K562 (cell line): Measurements from ENCODE around the gene CST5.

Experiments used
- CEBPG ChIP-seq, 3 experiments: fragments of 200-800 bp in 1 of 3; sonication (Bioruptor generic) in 1 of 3; sonication (generic) in 1 of 3; formaldehyde crosslinking in 1 of 3; IDR thresholded peaks in 2 of 3; conservative IDR thresholded peaks in 1 of 3; 2 replicates each; pipeline versions ENCODE4 v1.6.1 to v1.8.0; 2016 to 2022; ENCODE audit warnings: missing compliant biosample characterization in 2 of 3, missing genetic modification characterization in 2 of 3, mild to moderate bottlenecking in 1 of 3, missing genetic modification reagents in 1 of 3
- CLOCK ChIP-seq: fragments of 250-450 bp; sonication (Bioruptor Pico); IDR thresholded peaks from 2 replicates; pipeline ENCODE4 v1.4.0; 2020; ENCODE audit warnings: mild to moderate bottlenecking, moderate library complexity, borderline replicate concordance
- CTCF ChIP-seq, 3 experiments: IDR thresholded peaks in 2 of 3; conservative IDR thresholded peaks in 1 of 3; 2 replicates each; pipeline ENCODE4 v1.5.1; 2011 to 2012; ENCODE audit warnings: low read length in 3 of 3, mild to moderate bottlenecking in 3 of 3, control low read depth in 2 of 3, improper control_type of control experiment in 1 of 3, inconsistent platforms in 1 of 3, low read depth in 1 of 3, mixed read lengths in 1 of 3, moderate library complexity in 1 of 3; ENCODE audit not compliant: insufficient read depth in 2 of 3
- HCFC1 ChIP-seq: IDR thresholded peaks from 2 replicates; pipeline ENCODE4 v1.6.1; 2012; ENCODE audit warnings: low read depth, low read length, improper control_type of control experiment
- HMG20B ChIP-seq: fragments of 250-450 bp; sonication (Bioruptor Pico); IDR thresholded peaks from 2 replicates; pipeline ENCODE4 v1.5.0; 2021; ENCODE audit warnings: mild to moderate bottlenecking
- JUN ChIP-seq, 2 experiments: sonication (generic) in 1 of 2; formaldehyde crosslinking in 1 of 2; IDR thresholded peaks; 2 replicates each; pipeline versions ENCODE4 v1.6.1 to v1.8.0; 2012 to 2022; ENCODE audit warnings: borderline replicate concordance in 2 of 2, mild to moderate bottlenecking in 2 of 2, improper control_type of control experiment in 1 of 2, low read depth in 1 of 2, low read length in 1 of 2, missing genetic modification reagents in 1 of 2
- MTA3 ChIP-seq: fragments of 450-650 bp; formaldehyde crosslinking; IDR thresholded peaks from 2 replicates; pipeline ENCODE4 v1.6.1; 2017; ENCODE audit warnings: mild to moderate bottlenecking, borderline replicate concordance
- POLR2A ChIP-seq: fragments of 450-650 bp; conservative IDR thresholded peaks from 2 replicates; pipeline ENCODE4 v1.6.1; 2016
- RFX7 ChIP-seq: fragments of 250-450 bp; sonication (Bioruptor Pico); IDR thresholded peaks from 2 replicates; pipeline ENCODE4 v1.5.1; 2021; ENCODE audit warnings: mild to moderate bottlenecking
- SMC3 ChIP-seq: conservative IDR thresholded peaks from 2 replicates; pipeline ENCODE4 v1.6.1; 2011; ENCODE audit warnings: low read depth, low read length, improper control_type of control experiment; ENCODE audit not compliant: insufficient read depth
- ZNF217 ChIP-seq: sonication (generic); formaldehyde crosslinking; IDR thresholded peaks from 2 replicates; pipeline ENCODE4 v1.8.0; 2022; ENCODE audit warnings: mild to moderate bottlenecking, missing genetic modification reagents

- no peak for TF ChIP-seq RFX7 (CRISPR knock-in tag)
- TF ChIP-seq CEBPG (CRISPR knock-in tag; IDR thresholded peaks at IDR 0.05) = no peak
- no peak for TF ChIP-seq CEBPG (tag; conservative IDR thresholded peaks at IDR 0.05 in 1 of 2, IDR thresholded peaks at IDR 0.05 in 1 of 2)
- TF ChIP-seq ZNF217 (CRISPR knock-in tag) = no peak
- no peak for TF ChIP-seq SMC3
- no peak for TF ChIP-seq JUN (IDR thresholded peaks at IDR 0.05; ENCODE audit: borderline replicate concordance, low read depth, low read length)
- no peak for TF ChIP-seq JUN (CRISPR knock-in tag; IDR thresholded peaks at IDR 0.05; ENCODE audit: borderline replicate concordance)
- no peak for TF ChIP-seq MTA3
- no peak for TF ChIP-seq CLOCK
- TF ChIP-seq POLR2A = no peak
- no peak for TF ChIP-seq CTCF (IDR thresholded peaks at IDR 0.05 in 2 of 3, conservative IDR thresholded peaks at IDR 0.05 in 1 of 3; ENCODE audit: insufficient read depth in 2 of 3, low read depth in 1 of 3, low read length in 3 of 3)
- no peak for TF ChIP-seq HMG20B (CRISPR knock-in tag)
- TF ChIP-seq HCFC1 = no peak
Measured at GRCh38 chr20:23907579-23907978, 28.0 kb upstream of the CST5 start.
